Urothelium cell line (cell line): ENCODE measurements around the gene LRRC8C.
"Not testable (repeated sequence)": the region's sequence is repeated elsewhere in the genome, so short reads cannot be mapped to it uniquely, and the experiment has no call there.

Experiments used
- DNase-seq: peaks from one replicate; pipeline ENCODE4 v3.0.0; 2011; ENCODE audit warnings: low spot score, mixed read lengths
- FAIRE-seq: peaks from 2 replicates; lab custom pipeline; 2011; peaks lifted over from hg19 to GRCh38; lab: Jason Lieb, UNC

Gene LRRC8C

GRCh38 chr1:89632657-89633247 lies at the start of gene LRRC8C:
TSS of gene LRRC8C (plus strand) at chr1:89633120. CDS start at chr1:89686474, 53,354 bp downstream.
- FAIRE-seq = peak; percentile 74

GRCh38 chr1:89584211-89584610 lies 48.7 kb upstream of the LRRC8C start:
- FAIRE-seq (no peak), DNase-seq (no peak)

More at GRCh38 chr1:89632657-89633247, at the start of gene LRRC8C:
- peak; percentile 89 for DNase-seq

GRCh38 chr1:89584781-89585180 lies 48.1 kb upstream of the LRRC8C start:
- no peak for FAIRE-seq
- no peak for DNase-seq

GRCh38 chr1:89587729-89588161 lies 45.2 kb upstream of the LRRC8C start:
- no peak for DNase-seq
- no peak for FAIRE-seq

GRCh38 chr1:89588480-89588879 lies 44.4 kb upstream of the LRRC8C start:
- no peak for DNase-seq
- no peak for FAIRE-seq

- DNase-seq = no peak
- no peak for FAIRE-seq
Observed at GRCh38 chr1:89589515-89589914, 43.4 kb upstream of the LRRC8C start.

DNA sequence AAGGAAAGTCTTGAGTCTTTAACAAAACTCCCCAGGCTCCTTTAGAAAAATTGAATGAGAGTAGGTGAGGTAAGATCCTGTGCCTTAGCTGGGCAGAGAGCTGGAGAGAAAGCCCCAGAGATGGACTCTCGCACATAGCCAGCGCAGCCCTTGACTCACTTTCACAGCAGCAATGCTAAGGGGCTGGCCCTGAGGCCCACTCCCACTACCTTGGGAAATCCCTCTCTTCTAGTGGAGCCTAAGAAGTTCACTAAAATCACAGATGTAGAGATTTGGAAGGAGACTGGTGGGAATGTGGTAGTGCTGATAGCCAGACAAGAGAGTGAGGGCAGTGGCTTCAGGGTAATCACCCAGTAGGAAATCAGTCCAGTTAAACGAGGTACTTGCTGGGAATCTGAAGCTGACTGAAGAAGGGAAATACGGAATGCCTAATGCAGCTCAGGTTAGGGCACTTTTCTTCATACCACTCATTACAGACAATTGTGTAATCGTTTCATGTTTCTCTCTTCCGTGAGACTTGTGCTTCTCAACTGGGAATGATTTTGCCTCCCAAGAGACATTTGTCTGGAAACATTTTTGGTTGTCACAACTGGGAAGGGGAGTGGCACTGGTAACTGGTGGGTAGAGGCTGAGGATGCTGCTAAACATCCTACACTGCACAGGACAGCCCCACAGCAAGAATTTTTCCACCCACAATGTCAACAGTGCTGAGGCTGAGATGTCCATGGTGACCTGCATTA lies 42.4 kb upstream of the LRRC8C start:
- no peak for DNase-seq
- no peak for FAIRE-seq

DNA sequence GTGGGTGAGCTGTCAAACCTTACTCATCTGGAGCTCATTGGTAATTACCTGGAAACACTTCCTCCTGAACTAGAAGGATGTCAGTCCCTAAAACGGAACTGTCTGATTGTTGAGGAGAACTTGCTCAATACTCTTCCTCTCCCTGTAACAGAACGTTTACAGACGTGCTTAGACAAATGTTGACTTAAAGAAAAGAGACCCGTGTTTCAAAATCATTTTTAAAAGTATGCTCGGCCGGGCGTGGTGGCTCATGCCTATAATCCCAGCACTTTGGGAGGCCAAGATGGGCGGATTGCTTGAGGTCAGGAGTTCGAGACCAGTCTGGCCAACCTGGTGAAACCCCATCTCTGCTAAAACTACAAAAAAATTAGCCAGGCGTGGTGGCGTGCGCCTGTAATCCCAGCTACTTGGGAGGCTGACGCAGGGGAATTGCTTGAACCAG lies 40.0 kb upstream of the LRRC8C start:
- DNase-seq, FAIRE-seq: not testable (repeated sequence)

GRCh38 chr1:89594096-89594740 lies 38.7 kb upstream of the LRRC8C start:
- no peak for FAIRE-seq
- DNase-seq = no peak

GRCh38 chr1:89596698-89597097 lies 36.2 kb upstream of the LRRC8C start:
- FAIRE-seq (no peak), DNase-seq (no peak)

GRCh38 chr1:89598450-89599331 lies 34.2 kb upstream of the LRRC8C start:
- DNase-seq (peak; percentile 30), FAIRE-seq (no peak)

DNA sequence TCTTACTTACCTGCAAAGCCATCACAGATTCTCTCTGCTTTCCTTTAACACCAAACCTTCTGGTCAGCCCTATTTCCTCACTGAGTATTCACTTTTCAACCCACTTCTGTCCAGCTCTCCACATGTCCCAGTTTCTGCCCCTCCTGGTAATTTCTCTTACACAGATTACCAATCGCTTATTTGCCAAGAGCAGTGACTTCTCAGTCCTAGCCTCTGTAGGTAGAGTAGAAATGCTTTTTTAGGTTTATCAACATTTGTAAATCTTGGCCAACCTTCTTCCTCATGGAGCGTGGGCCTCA lies 33.6 kb upstream of the LRRC8C start:
- no peak for FAIRE-seq
- no peak for DNase-seq

DNA sequence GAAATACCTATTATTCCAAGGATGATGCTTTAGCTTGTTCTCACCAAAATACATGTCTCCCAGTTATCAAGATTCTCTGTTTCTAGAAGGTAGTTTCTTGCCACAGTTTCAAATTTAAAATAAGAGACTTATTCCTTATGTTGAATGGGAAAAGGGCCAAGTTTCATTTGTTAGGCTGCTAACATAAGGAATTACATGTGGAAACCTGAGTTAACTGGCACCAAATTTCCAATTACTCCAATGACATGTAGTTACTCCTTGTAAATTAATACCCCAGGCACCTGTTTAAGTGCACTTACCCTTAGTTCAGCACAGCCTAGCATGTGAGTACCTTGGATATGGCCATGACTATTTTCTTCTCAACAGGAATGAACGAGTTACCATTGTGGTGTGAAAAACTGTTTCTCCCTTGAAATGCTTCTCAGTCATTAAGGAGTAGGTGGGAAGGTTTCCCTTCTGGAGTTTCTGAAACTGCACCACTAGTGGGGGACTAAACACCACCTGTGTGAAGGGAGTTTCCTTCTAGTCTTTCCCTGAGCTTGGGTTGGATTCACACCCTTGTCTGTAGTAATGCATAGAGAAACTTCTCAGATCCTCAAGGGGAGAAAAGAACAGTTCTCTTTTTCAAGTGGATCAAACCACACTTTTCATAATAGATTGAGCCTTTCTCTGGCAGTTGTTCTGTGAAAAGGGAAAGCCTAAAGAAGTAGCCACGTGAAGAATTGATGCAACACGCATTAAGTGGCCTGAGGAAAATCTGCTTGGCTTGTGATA lies 32.3 kb upstream of the LRRC8C start:
- no peak for FAIRE-seq

DNA sequence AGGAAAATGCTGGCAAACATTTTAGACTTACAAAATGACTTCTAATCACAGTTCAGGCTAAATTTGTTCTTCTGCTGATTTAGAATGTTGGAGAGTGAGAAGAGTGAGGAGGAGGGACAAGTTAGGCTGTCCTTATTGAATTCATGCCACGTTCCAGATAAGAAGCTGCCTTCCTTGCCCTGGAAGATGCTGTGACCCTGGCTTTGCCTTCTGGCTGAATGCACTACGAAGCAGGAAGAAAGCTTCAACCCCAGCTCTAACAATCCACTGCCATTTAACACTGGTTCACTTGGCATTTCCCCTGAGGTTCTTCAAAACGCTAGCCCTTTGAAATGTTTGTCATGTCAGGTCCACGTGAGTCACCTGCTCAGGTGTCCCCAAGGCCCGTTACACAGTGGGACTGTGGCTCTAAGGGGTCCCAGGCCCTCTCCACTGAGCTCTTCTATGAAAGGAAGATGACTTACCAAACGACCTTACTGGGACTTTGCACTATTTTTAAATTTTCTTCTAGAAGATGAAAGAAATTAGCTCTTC lies 30.0 kb upstream of the LRRC8C start:
- FAIRE-seq (no peak), DNase-seq (no peak)

More for the DNA sequence above, 32.3 kb upstream of the LRRC8C start:
- no peak for DNase-seq

DNA sequence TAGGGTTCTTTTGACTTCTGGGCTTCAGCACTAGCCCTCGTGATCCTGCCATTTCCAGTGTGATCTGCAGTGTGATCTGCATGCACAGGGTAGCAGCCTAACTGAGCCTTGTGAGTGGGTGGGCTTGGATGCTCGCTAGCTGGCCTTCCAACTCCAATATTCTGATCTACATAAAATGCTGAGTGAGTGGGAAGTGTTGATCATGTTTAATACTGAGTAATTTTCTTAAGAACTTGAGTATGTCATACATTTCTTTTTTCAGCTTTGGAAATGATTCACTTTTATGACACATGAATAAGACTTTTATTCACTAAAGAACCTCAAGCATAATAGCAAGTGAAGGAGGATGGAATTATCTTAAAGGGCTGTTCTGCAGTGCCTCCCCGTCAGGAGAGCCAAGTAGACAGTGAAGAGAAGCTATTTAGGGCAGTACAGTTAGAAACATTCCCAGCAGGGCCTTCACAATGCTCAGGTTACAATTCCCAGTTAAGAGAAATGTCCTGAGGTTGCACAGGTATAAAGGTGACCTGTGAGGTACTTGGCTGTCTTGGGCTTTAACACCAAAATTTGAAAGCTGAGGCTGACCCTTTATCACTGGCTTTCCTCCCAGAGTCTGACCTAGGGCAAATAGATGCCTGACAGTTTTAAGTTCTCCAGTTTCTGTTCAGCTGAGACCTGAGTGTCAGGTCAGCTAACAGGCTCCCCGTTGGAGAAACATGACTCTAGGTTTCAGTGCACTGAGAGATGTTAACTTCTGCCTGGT lies 29.1 kb upstream of the LRRC8C start:
- DNase-seq (no peak), FAIRE-seq (no peak)

DNA sequence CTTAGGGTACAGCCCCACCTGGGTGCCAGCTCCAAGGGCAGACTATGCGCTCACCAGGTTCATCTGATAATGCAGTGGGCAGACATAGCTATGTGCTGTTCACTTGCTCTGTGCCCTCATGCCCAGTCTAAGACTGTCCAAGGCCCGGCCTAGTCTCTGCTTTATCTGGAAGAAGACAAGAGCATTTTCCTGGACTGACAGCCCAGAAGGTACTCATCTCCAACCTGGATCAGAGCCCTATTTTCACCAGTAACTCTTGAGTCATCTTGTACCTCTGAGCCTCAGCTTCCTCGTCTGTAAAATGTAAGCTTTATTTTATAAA lies 28.5 kb upstream of the LRRC8C start:
- FAIRE-seq (no peak), DNase-seq (no peak)

DNA sequence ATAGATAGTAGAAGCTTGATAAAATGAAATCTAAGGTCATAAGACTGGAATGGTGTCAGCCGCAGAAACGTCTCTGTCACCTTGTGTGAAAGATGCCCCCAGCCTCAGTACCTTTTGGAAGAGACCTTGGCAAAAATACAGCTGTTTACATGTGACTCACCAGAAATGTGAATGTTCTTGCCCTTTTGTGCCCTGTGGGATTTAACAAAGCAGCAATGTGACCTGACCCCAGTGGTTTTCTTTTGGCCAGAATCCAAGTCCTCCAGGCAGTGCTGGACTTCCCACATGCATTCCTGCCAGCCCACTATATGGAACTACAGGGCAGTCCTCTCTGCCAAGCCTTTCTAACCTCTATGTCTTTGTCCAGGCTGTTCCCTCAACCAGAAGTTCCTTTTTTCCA lies 27.2 kb upstream of the LRRC8C start:
- DNase-seq (peak; percentile 50), FAIRE-seq (no peak)

GRCh38 chr1:89606227-89606980 lies 26.5 kb upstream of the LRRC8C start:
- no peak for FAIRE-seq

GRCh38 chr1:89607156-89607555 lies 25.8 kb upstream of the LRRC8C start:
- FAIRE-seq (no peak), DNase-seq (no peak)

More at GRCh38 chr1:89606227-89606980, 26.5 kb upstream of the LRRC8C start:
- DNase-seq = no peak
